ENCODE measurements around the gene HOOK2. TPM values are rescaled to one million over a fixed set of nuclear protein-coding genes. Genes with fewer than 3 reads are reported as not detected.

The HOOK2 gene
- total RNA-seq, 1 donor from 2014 or later, result 23.2 TPM

DNA sequence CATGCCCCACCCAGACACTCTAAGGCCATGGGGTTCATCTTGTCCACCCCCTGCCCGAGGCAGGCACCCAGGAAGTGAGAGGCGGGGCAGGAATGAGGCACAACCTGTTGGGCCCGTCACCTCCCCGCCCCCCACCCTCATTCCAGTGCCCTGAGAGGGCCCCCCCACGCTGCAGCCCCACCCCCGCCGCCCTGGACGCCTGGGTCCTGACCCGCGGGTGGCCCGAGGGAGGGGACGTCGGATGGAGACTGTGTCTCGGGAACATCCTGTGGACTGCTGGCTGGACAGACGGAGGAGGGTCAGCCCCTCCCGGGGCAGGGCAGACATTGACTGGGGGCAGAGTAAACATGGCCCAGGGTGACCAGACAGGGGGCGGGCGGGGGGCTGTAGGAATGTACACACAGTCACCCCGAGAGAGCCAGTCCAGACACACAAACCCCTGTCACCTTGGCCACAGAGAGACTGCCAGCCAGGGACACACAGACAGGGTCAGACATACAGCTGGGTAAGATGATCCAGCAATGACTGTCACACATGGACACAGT, 8.6 kb upstream of the HOOK2 start:
- DNase-seq (ENCODE audit: low spot score), result peak; percentile 60

DNA sequence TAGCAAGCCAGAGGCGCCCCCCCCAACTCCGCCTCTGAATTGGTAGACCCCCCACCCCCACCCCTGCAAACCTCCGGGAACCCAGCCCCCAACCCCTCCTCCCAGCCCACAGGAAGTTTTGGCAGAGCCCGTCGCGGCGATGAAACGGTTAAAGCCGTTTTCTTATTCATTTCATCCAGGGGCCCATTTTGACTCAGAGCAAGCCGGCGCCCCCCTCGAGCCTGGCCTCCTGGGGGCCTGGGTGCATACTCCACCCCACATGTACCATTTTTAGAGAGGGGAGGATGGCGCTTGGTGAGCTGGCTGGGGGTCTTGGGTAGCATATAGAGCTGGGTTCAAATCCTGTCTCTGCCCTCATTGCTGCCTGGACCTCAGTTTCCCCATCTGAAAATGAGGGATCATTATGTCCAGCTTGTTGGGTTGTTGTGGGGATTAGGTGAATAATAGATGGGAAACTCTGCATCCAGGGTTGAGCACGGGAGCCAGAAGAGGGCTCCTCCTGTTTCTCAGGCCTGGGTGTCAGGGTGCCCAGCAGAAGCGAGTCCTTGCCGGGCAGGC, 8.0 kb upstream of the HOOK2 start:
- DNase-seq (ENCODE audit: low spot score) (no peak), ATAC-seq (no peak)

More for the DNA sequence above, 8.6 kb upstream of the HOOK2 start:
- ATAC-seq, result peak; percentile 4

DNA sequence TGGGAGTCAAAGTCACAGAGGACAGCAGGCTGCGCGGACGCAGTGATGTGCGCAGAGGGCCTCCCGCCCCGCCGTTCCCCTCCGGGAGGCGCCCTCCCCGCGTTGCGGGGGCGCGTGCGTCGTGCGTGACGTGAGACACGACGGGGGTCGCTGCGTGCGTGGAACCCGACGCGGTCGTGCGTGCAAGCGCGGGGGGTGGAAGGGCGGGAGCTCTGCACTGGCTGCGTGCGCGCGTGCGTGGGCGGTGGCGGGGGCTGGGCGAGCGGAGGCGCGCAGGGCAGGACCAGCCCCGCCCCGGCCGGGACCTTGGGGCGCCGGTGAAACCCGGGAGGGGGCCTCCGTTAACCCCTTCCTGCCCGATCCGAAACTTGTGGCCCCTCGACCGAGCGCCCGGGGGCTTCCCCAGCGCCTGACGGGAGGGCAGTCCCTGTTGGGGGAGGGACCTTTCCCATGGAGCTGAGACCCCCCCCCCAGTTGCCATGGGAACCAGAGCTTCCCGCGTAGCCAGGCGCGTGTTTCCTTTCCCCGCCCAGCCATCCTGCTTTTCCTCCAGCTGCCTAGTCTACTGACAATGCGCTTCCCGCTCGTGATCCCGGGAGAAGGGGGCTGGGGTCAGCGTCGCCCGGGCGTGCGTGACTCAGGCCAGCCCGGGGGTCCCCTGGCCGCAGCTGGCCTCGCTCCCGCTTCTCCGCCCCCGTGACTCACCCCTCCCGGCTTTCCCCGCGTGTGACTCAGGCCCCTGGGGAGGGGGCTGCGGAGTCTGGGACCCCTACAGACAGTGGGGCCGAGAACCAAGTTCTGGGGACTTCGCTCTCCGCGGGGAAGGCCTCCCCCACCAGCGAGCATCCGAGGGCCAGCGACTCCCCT, 7.3 kb upstream of the HOOK2 start:
- peak; percentile 86 for DNase-seq (ENCODE audit: low spot score)
- ATAC-seq, result peak; percentile 66

DNA sequence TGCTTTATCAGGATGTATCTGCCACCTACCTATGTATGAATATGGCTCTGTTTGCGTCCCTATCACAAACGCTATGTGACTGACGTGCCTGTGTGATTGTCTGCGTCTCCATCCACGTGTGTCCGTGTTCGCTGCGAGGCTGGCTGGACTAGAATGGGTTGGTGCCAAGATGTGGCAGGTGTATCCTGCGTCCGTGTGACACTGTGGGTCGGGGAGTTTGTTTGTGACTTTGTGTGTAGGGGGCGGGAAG, 6.7 kb upstream of the HOOK2 start:
- DNase-seq (ENCODE audit: low spot score) (no peak), ATAC-seq (no peak)

DNA sequence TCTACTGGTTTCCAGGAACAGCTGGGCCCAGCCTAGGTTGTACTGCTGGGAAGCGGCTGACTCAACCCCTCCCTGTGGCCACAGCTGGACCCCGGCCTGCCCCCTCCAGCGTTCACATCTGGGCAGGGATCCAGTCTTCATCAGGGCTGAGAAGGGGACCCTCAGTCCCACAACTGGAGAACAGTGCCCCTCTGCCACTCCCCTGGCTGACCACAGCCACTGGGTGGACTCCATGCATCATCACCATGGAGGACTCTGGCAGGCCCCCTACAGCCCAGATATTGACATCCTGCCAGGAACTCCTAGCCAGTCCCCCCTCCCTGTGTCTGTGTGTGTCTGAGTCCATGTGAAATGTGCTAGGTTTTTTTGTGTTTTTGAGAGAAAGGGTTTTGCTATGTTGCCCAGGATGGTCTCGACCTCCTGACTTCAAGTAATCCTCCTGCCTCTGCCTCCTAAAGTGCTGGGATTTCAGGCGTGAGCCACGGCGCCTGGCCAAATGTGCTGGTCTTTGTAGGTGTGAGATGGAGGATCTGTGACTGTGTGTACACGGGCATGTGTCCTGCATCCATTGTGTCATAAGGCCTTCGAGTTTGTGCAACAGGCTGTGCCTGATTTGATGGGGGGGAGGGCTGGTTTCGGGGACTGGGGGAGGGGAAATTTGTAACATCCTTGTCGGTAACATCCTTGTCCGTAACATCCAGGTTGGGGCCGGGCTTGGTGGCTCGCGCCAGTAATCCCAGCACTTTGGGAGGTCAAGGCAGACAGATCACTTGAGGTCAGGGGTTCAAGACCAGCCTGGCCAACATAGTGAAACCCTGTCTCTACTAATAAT, 4.0 kb upstream of the HOOK2 start:
- ATAC-seq (no peak), DNase-seq (ENCODE audit: low spot score) (peak; percentile 69)

DNA sequence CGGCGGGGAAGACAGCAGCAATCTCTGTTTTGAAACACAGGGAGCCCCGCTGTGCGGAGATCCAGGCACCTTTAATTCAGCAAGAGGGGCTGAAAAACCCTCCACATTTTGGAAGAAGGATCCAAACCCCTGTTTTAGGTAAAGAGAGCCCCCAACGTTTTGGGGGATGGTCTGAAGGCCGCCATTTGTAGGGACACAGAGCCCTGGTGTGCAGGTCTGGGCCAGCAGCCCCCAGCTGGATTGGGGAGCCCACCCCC, 3.5 kb upstream of the HOOK2 start:
- DNase-seq (ENCODE audit: low spot score), result no peak
- no peak for ATAC-seq

DNA sequence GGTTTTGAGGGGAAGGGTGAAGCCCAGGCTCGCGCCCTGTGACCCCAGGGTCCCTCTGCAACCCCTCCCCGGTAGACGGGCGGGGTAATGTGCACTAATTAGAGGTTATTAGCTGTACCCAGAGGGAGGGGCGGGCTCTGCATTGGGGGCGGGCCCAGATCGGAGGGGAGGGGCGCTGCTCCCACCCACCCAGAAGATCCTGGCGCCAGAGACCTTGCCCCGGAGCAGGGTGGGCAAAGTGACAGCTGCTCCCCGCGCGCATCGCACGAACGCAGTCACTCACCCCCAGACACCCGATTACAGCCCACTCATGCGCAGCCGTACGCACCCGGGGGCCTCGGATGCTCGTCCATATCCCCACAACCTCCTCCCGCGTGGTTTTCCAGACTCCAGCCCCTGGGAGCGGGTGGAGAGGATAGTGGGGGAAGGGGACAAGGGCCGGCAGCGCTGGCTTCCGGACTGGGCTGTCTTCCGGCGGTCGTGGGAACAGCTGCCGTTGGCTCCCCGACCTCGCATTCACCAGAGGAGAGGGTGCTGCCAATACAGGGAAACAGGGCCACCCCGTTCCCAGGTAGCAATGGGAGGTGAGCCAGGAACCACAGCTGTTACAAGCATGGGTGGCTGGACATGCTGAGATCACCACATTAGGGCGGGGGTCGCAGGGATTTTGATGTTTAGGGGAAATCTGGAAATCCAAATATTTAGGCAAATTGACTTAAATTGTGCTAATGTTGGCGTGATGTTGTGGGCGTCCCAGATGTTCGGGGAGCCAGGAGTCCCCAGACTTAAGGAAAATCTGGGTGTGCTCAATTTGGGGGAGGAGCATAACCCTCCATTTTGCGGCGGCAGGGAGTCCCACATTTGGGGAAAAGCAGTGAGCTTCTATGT, 2.9 kb upstream of the HOOK2 start:
- DNase-seq (ENCODE audit: low spot score) (peak; percentile 75), ATAC-seq (peak; percentile 35)

DNA sequence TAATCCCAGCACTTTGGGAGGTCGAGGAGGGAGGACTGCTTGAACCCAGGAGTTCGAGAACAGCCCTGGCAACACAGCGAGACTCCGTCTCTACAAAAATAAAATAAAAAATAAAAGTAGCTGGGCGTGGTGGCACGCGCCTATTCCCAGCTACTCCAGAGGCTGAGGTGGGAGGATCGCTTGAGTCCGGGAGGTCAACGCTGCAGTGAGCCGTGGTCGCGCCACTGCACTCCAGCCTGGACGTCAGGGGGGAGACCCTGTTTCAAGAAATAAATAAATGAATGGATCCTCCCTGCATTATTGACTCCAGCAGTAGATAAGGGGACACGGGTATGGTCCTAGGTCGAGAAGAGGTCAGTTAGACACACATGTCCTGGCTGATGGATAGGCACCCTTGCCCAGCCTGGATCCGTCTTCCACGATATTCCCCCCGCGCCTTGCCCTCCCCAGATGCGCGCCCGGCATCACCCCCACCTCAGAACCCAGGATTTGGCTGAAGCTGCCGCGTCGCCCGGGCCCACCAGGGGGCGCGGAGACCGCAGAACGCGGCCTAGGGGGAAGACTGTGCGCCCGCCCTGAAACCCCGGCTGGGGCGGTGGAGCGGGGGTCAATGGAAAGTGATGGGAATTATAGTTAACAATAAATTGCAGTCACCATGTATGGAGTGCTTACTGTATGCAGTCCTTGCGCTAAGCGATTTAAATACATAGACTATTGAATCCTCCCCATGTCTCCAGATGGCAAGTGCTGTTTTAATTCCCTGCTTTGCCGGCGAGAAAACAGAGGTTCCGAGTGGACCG, 2.1 kb upstream of the HOOK2 start:
- DNase-seq (ENCODE audit: low spot score) (peak; percentile 81), ATAC-seq (peak; percentile 62)

DNA sequence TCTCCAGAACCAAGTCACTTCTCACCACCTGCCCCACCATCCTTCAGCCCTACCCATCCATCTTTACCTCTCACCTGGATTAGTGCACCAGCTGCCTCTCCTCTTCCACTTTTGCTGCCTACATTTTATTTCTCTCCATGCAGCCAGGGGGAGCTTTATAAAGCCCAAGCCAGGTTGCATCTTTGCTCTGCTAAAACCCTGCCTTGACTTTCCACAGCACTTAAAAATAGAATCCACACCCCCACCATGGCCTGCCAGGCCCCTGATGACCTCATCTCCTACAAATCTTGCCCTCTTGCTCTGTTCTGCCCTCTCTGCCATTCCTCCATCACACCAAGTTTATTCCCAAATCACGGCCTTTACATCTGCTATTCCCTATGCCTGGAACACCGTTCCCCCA, 1.8 kb downstream of the HOOK2 start:
- no peak for DNase-seq (ENCODE audit: low spot score)

DNA sequence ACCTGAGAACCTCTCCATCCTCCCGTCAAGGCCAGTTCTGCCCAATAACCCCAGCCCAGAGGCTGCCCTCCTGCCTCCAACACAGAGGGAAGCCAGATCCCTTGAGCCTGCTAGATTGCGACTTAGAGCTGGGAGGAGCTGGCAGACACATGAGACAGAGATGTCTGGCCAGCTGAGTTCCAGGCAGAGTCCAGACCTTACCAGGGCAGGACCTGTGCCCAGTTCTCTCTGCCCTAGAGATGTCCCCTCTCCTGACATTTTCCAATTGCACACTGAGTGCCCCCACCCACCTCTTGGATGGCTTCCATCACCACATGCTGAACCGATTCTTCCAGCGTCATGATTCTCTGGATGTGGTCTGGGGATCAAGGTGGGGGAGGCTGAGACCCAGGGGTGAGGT, 3.0 kb downstream of the HOOK2 start:
- DNase-seq (ENCODE audit: low spot score), result no peak
- ATAC-seq, result no peak

More for the DNA sequence above, 1.8 kb downstream of the HOOK2 start:
- ATAC-seq, result no peak

DNA sequence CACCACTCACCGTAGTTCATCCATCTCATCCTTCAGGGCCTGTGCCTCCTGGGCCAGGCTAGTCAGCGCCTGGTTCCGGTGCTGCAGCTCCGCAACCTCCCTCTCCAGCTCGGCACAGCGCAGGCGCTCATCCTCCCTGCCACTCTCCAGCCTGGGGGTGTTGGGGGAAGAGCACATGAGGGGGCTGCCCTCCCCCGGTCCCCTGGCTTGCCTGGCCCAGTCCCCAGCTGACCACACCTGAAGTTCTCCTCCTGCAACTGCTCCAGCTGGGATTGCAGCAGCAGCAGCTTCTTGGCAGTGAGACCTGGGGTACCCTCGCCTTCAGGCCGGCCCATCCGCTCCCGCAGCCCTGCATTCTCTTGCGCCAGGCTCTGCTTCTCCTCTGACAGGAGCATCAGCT, 4.4 kb downstream of the HOOK2 start:
- ATAC-seq (no peak), DNase-seq (ENCODE audit: low spot score) (no peak)

DNA sequence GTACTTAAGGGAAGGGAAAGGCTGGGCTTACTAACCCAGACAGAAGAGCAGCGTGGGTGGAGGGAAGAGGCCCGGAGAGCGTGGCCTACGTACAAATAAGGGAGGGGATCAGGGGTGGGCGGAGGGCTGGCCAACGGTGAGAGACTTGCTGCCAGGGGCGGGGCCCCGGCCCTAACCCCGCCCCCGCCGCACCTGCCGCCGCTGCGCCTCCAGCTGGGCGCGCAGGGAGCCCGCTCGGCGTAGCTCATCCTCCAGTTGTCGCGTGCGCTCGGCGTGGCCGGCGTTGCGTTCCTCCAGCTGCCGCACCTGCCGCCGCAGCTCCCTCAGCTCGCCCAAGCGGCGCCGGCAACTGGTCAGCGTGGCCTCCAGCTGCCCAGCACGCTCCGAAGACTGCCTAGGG, 5.7 kb downstream of the HOOK2 start:
- ATAC-seq (no peak), DNase-seq (ENCODE audit: low spot score) (no peak)

DNA sequence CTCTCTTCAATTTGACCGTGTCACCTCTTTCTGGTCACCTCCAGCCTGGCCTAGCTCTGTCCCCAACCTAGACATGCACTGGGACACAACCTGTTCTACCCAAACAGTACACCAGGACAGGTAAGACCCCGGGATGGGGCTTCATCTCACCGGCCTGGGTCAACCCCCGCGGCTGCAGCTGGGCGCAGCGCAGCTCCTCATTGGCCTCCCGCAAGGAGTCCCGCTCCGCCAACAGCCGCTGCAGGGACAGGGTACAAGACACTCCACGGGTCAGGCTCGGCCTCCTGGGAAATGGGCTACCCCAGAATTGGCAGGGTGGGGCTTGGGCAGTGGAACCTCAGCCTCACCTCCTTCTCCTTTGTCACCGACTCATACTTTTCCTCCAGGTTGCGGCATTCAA, 7.7 kb downstream of the HOOK2 start:
- ATAC-seq (no peak), DNase-seq (ENCODE audit: low spot score) (no peak)

DNA sequence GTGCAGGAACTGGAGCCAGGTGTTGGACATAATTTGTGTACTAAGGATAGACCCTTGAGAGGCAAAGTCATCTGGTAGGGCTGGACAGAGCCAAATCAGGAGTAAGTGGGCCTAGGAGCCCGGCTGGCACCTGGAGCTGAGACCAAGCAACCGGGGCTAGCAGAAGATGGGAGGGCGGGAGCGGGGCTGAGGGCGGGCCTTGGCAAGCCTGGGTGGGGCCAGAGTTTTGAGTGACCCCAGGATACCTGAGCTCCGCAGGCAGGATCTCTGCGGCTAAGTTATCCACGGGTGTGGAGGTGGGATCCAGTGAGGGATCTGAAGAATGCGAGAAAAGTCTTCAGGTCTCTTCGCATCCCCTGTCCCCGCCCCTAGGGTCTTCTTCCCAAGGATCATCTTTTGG, 8.2 kb downstream of the HOOK2 start:
- DNase-seq (ENCODE audit: low spot score) (no peak), ATAC-seq (no peak)

DNA sequence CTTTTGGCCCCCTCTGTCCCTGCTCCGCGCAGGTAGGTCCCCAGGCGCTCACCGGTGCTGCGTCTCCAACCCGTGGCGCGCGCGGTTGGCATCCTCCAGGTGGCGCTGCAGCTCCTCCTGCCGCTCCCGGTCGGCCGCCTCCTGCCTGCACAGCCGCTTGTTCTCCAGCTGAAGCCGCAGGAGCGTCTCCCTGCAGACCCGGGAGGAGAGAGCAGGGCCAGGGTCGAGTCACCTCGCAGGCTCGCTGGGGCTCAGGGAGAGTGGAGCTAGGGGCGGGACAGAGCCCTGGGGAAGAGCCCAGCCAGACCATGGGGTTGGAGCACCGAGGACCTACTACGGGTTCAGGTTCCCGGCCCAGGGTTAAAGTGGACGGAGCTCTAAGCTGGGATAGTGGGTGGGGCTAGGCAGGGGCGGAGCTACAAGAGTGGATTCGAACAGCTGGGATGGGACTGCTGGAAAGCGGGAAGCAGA, 9.3 kb downstream of the HOOK2 start:
- ATAC-seq (no peak), DNase-seq (ENCODE audit: low spot score) (no peak)

DNA sequence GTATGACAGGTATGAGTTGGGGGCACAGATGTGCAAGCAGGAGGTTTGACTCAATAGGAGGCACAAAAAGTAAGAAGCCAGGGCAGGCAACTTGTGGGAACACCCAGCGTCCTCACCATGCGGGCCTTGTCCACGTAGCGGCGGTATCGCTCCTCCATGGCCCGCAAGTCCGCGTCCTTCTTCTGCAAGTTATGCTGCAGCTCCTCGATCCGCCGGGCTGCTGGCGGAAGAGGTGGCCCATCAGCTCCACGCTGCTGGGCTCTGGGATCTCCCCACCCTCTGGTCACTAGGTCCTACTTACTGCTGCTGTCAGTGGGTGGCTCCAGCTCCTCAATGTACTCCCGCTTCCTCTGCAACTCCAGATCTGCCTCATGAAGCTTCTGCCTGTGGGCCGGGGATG, 10.7 kb downstream of the HOOK2 start:
- ATAC-seq, result no peak
- no peak for DNase-seq (ENCODE audit: low spot score)

DNA sequence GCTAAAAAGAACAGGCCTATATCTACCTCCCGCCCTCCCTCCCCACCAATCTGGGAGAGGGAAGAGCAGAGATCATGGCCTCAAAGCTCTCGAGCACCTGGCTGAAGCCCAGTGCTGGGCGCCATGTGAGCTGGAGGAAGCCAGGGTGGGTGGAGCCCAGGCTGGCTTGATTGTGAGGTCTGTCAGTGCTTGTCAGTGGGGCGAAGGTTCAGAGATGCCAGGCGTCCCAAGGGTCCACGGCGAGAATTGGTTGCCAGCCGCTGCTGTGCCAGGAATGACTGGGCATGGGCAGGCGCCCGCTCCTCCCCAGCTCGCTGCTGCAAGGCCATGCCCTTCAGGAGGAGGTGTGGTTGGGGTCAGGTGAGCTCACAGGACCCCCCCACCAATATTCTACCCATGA, 12.3 kb downstream of the HOOK2 start:
- peak; percentile 85 for ATAC-seq

DNA sequence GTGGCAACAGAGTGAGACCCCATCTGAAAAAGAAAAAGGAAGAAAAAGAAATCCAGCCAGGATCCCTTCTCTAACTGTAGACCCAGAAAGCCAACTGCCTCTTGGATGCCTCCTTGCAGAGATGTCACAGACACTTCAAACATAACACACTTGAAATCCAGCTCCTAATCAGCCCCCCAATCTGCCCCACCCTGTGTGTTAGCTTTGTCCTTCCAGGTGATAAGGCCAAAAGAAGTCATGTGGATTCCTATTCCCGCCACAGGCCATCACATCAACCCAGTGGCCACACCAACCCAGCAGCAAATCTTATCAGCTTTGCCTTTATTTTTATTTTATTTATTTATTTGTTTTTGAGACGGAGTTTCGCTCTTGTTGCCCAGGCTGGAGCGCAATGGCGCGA, 15.7 kb downstream of the HOOK2 start:
- ATAC-seq, result no peak

More for the DNA sequence above, 12.3 kb downstream of the HOOK2 start:
- peak; percentile 77 for DNase-seq (ENCODE audit: low spot score)

DNA sequence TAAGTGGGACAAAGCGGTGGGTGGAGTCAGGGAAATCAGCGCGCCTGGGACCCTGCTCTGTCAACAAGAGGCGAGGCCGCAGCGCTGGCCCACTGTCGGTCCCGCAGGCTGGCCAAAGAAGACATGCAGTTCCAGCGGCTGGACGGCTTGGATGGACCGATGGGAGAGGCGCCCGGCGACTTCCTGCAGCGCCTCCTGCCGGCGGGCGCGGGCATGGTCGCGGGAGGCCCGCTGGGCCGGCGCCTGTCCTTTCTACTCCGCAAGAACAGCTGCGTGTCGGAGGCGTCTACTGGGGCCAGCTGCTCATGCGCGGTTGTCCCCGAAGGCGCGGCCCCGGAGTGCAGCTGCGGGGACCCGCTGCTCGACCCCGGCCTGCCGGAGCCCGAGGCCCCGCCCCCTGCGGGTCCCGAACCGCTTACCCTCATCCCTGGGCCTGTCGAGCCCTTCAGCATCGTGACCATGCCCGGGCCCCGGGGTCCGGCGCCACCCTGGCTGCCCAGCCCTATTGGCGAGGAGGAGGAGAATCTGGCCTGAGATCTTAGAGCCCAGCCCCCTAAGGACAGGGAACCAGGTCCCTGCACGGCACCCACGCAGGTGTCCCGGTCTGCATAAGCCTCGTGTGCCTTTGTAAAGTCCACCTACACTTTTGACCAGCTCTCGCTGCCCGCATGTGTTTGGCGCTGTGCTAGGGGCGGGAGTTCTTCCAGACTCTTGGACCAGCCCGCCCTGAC, 17.6 kb downstream of the HOOK2 start:
- DNase-seq (ENCODE audit: low spot score) (peak; percentile 78), ATAC-seq (peak; percentile 95)

More for the DNA sequence above, 15.7 kb downstream of the HOOK2 start:
- DNase-seq (ENCODE audit: low spot score), result no peak
